Measurements from ENCODE around the gene CDYL2.

GRCh38 chr16:80741724-80742123 is 62.7 kb downstream of the CDYL2 start:
- TF ChIP-seq CTCF (IDR thresholded peaks at IDR 0.05), result no peak
- no peak for TF ChIP-seq ZFX (IDR thresholded peaks at IDR 0.05; ENCODE audit: borderline replicate concordance)

Data from 22Rv1 (cell line).